ENCODE data around the gene CD247.
"Not testable (repeated sequence)": the region's sequence is repeated elsewhere in the genome, so short reads cannot be mapped to it uniquely, and the experiment has no call there.

The CD247 gene

GRCh38 chr1:167561753-167562152 lies 43.4 kb upstream of the CD247 start:
- H3K4me3 ChIP-seq (ENCODE audit: low read depth, low read length) = no peak overlapping the region
- TF ChIP-seq CTCF (IDR thresholded peaks at IDR 0.05; ENCODE audit: insufficient read depth, low read depth, low read length, missing control alignments) = no peak
- DNase-seq (ENCODE audit: low read depth) = no peak

- DNase-seq (ENCODE audit: low read depth) = peak; percentile 82
- H3K4me3 ChIP-seq (ENCODE audit: low read depth, low read length) = no peak overlapping the region
- peak; percentile 87 for TF ChIP-seq CTCF (IDR thresholded peaks at IDR 0.05; ENCODE audit: insufficient read depth, low read depth, low read length, missing control alignments)
These were observed 37.8 kb upstream of the CD247 start for GRCh38 chr1:167555971-167556714.

DNA sequence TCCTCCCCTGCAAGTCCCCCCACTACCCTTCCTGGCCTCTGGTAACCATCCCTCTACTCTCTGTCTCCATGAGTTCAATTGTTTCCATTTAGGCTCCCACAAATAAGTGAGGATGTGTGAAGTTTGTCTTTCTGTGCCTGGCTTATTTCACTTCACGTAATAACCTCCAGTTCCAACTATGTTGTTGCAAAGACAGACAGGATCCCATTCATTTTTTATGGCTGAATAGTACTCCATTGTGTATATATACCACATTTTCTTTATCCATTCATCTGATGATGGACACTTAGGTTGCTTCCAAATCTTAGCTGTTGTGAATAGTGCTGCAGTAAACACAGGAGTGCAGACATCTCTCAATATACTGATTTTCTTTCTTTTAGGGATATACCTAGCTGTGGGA lies 36.7 kb upstream of the CD247 start:
- not testable (repeated sequence) for DNase-seq (ENCODE audit: low read depth); H3K4me3 ChIP-seq (ENCODE audit: low read depth, low read length)

- H3K4me3 ChIP-seq (ENCODE audit: low read depth, low read length) = peak overlapping the region; percentile 88
- no peak for DNase-seq (ENCODE audit: low read depth)
- TF ChIP-seq CTCF (IDR thresholded peaks at IDR 0.05; ENCODE audit: insufficient read depth, low read depth, low read length, missing control alignments) = no peak
These were observed 35.9 kb upstream of the CD247 start for GRCh38 chr1:167554028-167554779.

- peak within 1 kb of the TSS; percentile 88 for H3K4me3 ChIP-seq (ENCODE audit: low read depth, low read length)
- DNase-seq (ENCODE audit: low read depth) = peak; percentile 92
- no peak for TF ChIP-seq CTCF (IDR thresholded peaks at IDR 0.05; ENCODE audit: insufficient read depth, low read depth, low read length, missing control alignments)
These were observed 35.1 kb upstream of the CD247 start, which contains the start of gene CREG1 for GRCh38 chr1:167553136-167554027. TSS of gene CREG1 (minus strand) at chr1:167553762.

DNA sequence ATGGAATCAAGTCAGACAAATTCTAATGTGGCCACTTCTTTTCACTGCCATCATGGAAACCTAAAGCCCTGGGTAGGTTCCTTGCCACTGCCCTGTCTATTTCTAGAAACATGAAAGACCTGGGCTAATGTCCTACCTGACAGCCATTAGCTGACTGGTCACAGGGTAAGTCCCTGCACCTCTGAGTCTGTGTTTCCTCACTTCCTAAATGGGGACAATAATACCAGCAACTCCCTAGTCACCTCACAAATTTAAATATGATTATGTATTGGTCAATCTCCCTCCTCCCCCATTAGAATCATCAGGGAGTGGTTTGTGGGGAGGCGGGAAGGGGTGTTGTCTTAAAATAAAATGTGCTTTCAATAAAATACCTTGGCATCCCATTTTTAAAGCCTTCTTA lies 33.0 kb upstream of the CD247 start:
- no peak overlapping the region for H3K4me3 ChIP-seq (ENCODE audit: low read depth, low read length)
- no peak for TF ChIP-seq CTCF (IDR thresholded peaks at IDR 0.05; ENCODE audit: insufficient read depth, low read depth, low read length, missing control alignments)
- DNase-seq (ENCODE audit: low read depth) = no peak
